Esophagus muscularis mucosa (tissue), 4 donors: ENCODE results near the gene B3GALNT2. TPM values are rescaled to one million over a fixed set of nuclear protein-coding genes. Genes with fewer than 3 reads are reported as not detected.
"Not testable (repeated sequence)": the region's sequence is repeated elsewhere in the genome, so short reads cannot be mapped to it uniquely, and the experiment has no call there.

ENCODE experiments used
- DNase-seq: peaks from one replicate; pipeline ENCODE4 v3.0.0-alpha.2; 2017; ENCODE audit errors: extremely low spot score
- H3K27ac ChIP-seq, 4 donors: fragments of 200-600 bp; sonication (generic); replicated peaks in 1 of 4; 1 replicate in 3 of 4; 2 replicates in 1 of 4; pipeline ENCODE4 v1.5.1; 2016 to 2019; ENCODE audit warnings: mild to moderate bottlenecking in 1 of 4
- H3K27me3 ChIP-seq, 4 donors: fragments of 200-600 bp; sonication (generic); one replicate each; pipeline versions ENCODE4 v1.5.1 to v1.6.0; 2016 to 2019
- H3K36me3 ChIP-seq, 4 donors: fragments of 200-600 bp; sonication (generic); one replicate each; pipeline ENCODE4 v1.5.1; 2016 to 2019
- H3K4me1 ChIP-seq, 4 donors: fragments of 200-600 bp; sonication (generic); one replicate each; pipeline ENCODE4 v1.5.1; 2016 to 2019
- H3K4me3 ChIP-seq, 4 donors: fragments of 200-600 bp; sonication (generic); 1 replicate in 2 of 4; 2 replicates in 2 of 4; pipeline ENCODE4 v1.5.1; 2016 to 2019; ENCODE audit warnings: mild to moderate bottlenecking in 4 of 4, moderate library complexity in 1 of 4
- H3K9me3 ChIP-seq, 4 donors: fragments of 200-600 bp; sonication (generic); 1 replicate in 3 of 4; 2 replicates in 1 of 4; pipeline ENCODE4 v1.5.1; 2016 to 2019
- CTCF ChIP-seq, 3 experiments: fragments of 200-600 bp in 2 of 3; fragments of 450-650 bp in 1 of 3; sonication (generic) in 2 of 3; IDR thresholded peaks; one replicate each; pipeline ENCODE4 v1.5.1; 2017 to 2019; ENCODE audit warnings: antibody characterized with exemption in 3 of 3, mild to moderate bottlenecking in 2 of 3, moderate library complexity in 1 of 3
- EP300 ChIP-seq: sonication (generic); formaldehyde crosslinking; IDR thresholded peaks from one replicate; pipeline ENCODE4 v1.6.1; 2017; ENCODE audit warnings: antibody characterized with exemption
- POLR2A ChIP-seq: fragments of 450-650 bp; IDR thresholded peaks from one replicate; pipeline ENCODE4 v1.6.1; 2017; ENCODE audit warnings: antibody characterized with exemption, moderate library complexity, mild to moderate bottlenecking, low read depth
- POLR2AphosphoS5 ChIP-seq, 2 donors: sonication (generic); formaldehyde crosslinking; IDR thresholded peaks; one replicate each; pipeline ENCODE4 v1.6.1; 2017; ENCODE audit warnings: antibody characterized with exemption in 2 of 2
- WGBS: methylation state at CpG from one replicate; pipeline ENCODE4 v1.1.5; 2018; 5-methylcytosine and 5-hydroxymethylcytosine counted together
- intact Hi-C: fragments of 100-400 bp; cut with DNase I; formaldehyde crosslinking; loops from one replicate; pipeline ENCODE4 v1.15.1; 2023
- total RNA-seq, 4 donors: library from RNA; depleted of rRNA; stranded (reverse); fragments of >200 nt; gene quantifications; one replicate each; pipeline versions ENCODE4 v1.1.0 to v1.2.1, GENCODE V29; 2016

B3GALNT2 gene
- total RNA-seq, 4 donors from 2014 or later, result 49.0 to 68.4 (median 55.5) TPM

DNA sequence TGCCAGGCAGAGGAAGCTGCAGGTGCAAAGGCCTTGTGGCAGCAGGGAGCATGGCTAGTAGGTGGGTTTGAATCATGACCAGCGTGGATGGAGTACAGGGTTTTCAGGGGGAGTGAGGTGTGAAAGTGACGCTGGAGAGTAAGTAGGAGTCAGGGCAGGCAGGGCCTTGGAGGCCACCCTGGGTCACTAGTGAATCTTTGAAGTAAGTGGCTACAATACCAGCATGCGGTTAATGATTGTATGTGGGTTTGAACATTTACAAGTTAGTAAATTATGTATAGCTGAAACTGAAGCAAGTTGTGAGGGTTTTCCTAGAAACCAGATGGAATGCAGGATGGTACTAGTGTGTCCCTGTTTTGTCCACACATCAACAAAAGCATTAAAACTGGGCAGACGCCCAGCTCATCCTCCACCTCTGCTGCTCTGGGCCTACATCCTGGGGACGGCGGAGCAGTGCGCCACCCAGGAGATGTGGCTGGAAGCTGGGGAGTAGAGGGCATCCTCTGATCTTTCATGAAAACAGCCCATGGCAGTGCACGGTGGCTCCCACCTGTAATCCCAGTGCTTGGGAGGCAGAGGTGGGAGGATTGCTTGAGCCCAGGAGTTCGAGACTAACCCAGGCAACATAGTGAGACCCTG is 41.2 kb upstream of the B3GALNT2 start:
- TF ChIP-seq EP300 (no peak), POLR2AphosphoS5 (IDR thresholded peaks at IDR 0.05) (no peak), CTCF (IDR thresholded peaks at IDR 0.05) (no peak)
- intact Hi-C loops, result no loop called here
- 92% methylated on average over 6 of the region's 9 CpGs for WGBS

GRCh38 chr1:235542845-235543244 is 38.6 kb upstream of the B3GALNT2 start:
- H3K36me3 ChIP-seq, H3K27ac ChIP-seq, H3K27me3 ChIP-seq, H3K4me1 ChIP-seq, DNase-seq, H3K9me3 ChIP-seq, H3K4me3 ChIP-seq, intact Hi-C loops: not testable (repeated sequence)
- WGBS, result 75% methylated on average over 7 of the region's 7 CpGs

More for the DNA sequence above, 41.2 kb upstream of the B3GALNT2 start:
- no peaks in the 10 kb centered on the region for H3K36me3 ChIP-seq
- H3K4me3 ChIP-seq, result no peak overlapping the region
- no peaks in the 10 kb centered on the region for H3K4me1 ChIP-seq
- peaks cover 0 to 4% (median 0%) of the 10 kb centered on the region in 4 donors for H3K27me3 ChIP-seq
- H3K9me3 ChIP-seq, result no peaks in the 10 kb centered on the region
- DNase-seq, result no peak
- no peak overlapping the region for H3K27ac ChIP-seq

GRCh38 chr1:235533476-235534168 is 29.4 kb upstream of the B3GALNT2 start:
- H3K36me3 ChIP-seq, result no peaks in the 10 kb centered on the region
- no peak for DNase-seq
- no peaks in the 10 kb centered on the region for H3K4me1 ChIP-seq
- TF ChIP-seq EP300 (no peak), POLR2A (no peak), CTCF (IDR thresholded peaks at IDR 0.05) (no peak), POLR2AphosphoS5 (IDR thresholded peaks at IDR 0.05) (no peak)
- no peaks in the 10 kb centered on the region for H3K27me3 ChIP-seq
- 73% methylated on average over 8 of the region's 8 CpGs for whole genome bisulfite sequencing
- no peak overlapping the region for H3K4me3 ChIP-seq
- intact Hi-C loops, result no loop called here
- no peak overlapping the region for H3K27ac ChIP-seq
- no peaks in the 10 kb centered on the region for H3K9me3 ChIP-seq

DNA sequence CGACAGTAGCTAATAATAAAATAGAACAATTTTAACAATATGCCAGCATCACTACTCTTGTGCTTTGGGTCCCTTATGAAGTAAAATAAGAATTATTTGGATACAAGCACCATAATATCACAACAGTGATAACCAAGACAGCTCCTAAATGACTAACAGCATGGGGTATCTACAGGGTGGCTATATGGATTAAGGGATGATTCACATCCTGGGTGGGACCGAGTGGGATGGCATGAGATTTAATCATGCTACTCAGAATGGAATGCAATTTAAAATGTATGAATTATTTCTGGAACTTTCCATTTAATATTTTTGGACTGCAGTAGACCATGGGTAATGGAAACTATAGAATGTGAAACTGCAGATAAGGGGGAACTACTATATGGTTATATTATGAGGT is 28.1 kb upstream of the B3GALNT2 start:
- no peak for DNase-seq
- TF ChIP-seq CTCF (IDR thresholded peaks at IDR 0.05) (no peak), POLR2AphosphoS5 (IDR thresholded peaks at IDR 0.05) (no peak), EP300 (no peak), POLR2A (no peak)
- Histone ChIP-seq H3K4me3 (no peak overlapping the region), H3K27me3 (no peaks in the 10 kb centered on the region), H3K4me1 (no peaks in the 10 kb centered on the region), H3K9me3 (no peaks in the 10 kb centered on the region), H3K36me3 (no peaks in the 10 kb centered on the region), H3K27ac (no peak overlapping the region)
- intact Hi-C loops, result no loop called here
- WGBS, result 81% methylated on average over 2 of the region's 2 CpGs

DNA sequence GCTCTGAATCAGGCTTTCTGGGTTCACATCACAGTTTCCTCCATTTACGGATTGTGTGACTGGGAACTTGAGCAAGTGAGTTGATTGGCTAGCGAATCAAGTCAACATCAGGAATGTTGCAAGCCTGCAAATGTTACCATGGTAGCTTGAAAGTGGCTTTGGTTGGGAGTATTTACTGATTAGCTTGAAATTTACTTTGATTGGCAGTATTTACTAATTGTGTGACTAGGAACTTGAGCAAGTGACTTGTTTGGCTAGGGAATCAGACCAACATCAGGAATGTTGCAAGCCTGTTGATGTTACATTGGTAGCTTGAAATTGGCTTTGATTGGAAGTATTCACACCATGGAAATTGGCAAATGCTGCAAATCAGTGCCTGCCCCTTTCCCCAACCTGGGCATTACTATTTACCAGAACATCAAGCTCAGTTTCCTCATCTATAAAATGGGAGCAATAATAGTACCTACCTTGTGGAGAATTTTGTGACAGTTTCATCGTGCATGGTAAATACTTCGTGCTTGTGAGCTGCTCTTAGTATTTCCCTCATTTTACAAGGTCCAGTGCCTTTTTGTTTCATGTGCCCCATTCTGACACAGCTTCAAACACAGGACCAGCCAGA is 23.1 kb upstream of the B3GALNT2 start:
- DNase-seq, result no peak
- H3K27ac ChIP-seq, result no peak overlapping the region
- H3K9me3 ChIP-seq, result no peaks in the 10 kb centered on the region
- H3K4me1 ChIP-seq, result no peaks in the 10 kb centered on the region
- H3K4me3 ChIP-seq, result no peak overlapping the region
- intact Hi-C loops, result no loop called here
- H3K27me3 ChIP-seq, result no peaks in the 10 kb centered on the region
- TF ChIP-seq EP300 (no peak), POLR2A (no peak), POLR2AphosphoS5 (IDR thresholded peaks at IDR 0.05) (no peak), CTCF (IDR thresholded peaks at IDR 0.05) (no peak)
- H3K36me3 ChIP-seq, result no peaks in the 10 kb centered on the region
- 90% methylated on average over 4 of the region's 4 CpGs for WGBS
